ENCODE data around the gene MSRB3. TPM values are rescaled to one million over a fixed set of nuclear protein-coding genes. Genes with fewer than 3 reads are reported as not detected.

Gene MSRB3
- 1.1 and 1.3 TPM in 2 replicates for total RNA-seq (2021)
- long read RNA-seq, full-length matches to known transcripts = 8 of 9 reads
- long read RNA-seq, partial matches to known transcripts = 0 of 9 reads
- long read RNA-seq, other reads (novel, unspliced or antisense) = 1 of 9 reads

DNA sequence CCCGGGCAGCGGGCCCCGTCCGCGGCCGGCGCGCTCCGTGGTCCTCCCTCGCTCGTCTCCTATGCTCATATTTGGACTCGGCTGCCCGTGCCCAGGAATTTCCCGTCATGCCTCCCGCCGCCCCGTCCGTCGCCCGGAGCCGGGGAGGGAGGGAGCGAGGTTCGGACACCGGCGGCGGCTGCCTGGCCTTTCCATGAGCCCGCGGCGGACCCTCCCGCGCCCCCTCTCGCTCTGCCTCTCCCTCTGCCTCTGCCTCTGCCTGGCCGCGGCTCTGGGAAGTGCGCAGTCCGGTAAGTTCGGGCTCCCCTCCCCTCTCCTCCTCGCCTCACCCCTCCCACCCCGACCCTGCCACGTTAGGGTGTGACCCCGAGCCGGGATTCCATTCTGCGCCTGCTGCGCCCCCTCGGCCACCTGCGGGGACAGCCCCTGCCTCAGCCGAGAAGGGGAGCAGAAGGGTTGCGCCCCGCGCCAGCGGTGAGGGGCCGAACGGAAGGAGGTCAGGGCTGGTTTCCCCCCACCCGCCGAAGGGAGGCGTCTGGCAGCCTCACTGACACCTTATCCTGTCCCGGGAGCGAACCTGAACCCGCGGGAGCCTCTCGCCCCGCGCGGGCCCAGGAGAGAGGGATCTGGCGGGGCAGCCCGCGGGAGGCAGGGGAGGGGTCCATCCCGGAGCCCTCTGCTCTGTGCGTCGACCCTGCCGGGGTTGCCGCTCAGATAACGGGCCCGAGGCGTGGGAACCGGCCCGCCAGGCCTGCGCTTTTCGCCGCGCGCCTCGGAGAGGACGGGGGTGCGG is at the start of gene MSRB3:
TSS of gene MSRB3 (plus strand) at position 108 of the 793 bp plus-strand sequence. CDS start 29,897 bp downstream, outside the sequence.
- H4K5ac ChIP-seq (ENCODE audit: insufficient read length, low read depth, low read length) = no peak within 1 kb of the TSS
- no peak within 1 kb of the TSS for H3K23ac ChIP-seq (ENCODE audit: insufficient read length, low read depth, low read length)
- TF ChIP-seq, protein P1, sequence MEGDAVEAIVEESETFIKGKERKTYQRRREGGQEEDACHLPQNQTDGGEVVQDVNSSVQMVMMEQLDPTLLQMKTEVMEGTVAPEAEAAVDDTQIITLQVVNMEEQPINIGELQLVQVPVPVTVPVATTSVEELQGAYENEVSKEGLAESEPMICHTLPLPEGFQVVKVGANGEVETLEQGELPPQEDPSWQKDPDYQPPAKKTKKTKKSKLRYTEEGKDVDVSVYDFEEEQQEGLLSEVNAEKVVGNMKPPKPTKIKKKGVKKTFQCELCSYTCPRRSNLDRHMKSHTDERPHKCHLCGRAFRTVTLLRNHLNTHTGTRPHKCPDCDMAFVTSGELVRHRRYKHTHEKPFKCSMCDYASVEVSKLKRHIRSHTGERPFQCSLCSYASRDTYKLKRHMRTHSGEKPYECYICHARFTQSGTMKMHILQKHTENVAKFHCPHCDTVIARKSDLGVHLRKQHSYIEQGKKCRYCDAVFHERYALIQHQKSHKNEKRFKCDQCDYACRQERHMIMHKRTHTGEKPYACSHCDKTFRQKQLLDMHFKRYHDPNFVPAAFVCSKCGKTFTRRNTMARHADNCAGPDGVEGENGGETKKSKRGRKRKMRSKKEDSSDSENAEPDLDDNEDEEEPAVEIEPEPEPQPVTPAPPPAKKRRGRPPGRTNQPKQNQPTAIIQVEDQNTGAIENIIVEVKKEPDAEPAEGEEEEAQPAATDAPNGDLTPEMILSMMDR (conservative IDR thresholded peaks at IDR 0.05) = peak; percentile 21; the same call in 2 of the 3 replicates
- no peak within 1 kb of the TSS for H2AK5ac ChIP-seq (ENCODE audit: insufficient read length, low read length)
- peaks cover 8% of the 10 kb centered on the region for H3K23me2 ChIP-seq (ENCODE audit: insufficient read length, low read depth, low read length, poor library complexity, severe bottlenecking)
- H3K18ac ChIP-seq (ENCODE audit: insufficient read length, low read depth, low read length) = no peak within 1 kb of the TSS
- peaks cover 3% of the 10 kb centered on the region; the same call in 1 of the 2 replicates for H3K4me1 ChIP-seq (ENCODE audit: insufficient read depth, low read length)
- H3T11ph ChIP-seq (ENCODE audit: low read length) = no peak within 1 kb of the TSS
- peak within 1 kb of the TSS; percentile 44; the same call in 1 of the 2 replicates for H3K14ac ChIP-seq (ENCODE audit: insufficient read depth, low read length)
- no peak within 1 kb of the TSS for H2BK12ac ChIP-seq (ENCODE audit: insufficient read length, low read depth, low read length)
- H3K27me3 Mint-ChIP-seq (ENCODE audit: low read depth) = peaks cover 38% of the 10 kb centered on the region
- H2BK5ac ChIP-seq (ENCODE audit: insufficient read length, low read length) = no peak within 1 kb of the TSS
- H3K4ac ChIP-seq (ENCODE audit: low read depth, low read length) = no peak within 1 kb of the TSS
- H3K36me3 Mint-ChIP-seq (ENCODE audit: insufficient read depth in 1 of 3, low read depth in 3 of 3) = no peaks in the 10 kb centered on the region
- H3K79me1 ChIP-seq (ENCODE audit: insufficient read depth, low read depth, low read length, poor library complexity, severe bottlenecking) = no peaks in the 10 kb centered on the region
- no peak within 1 kb of the TSS for H4K91ac ChIP-seq (ENCODE audit: insufficient read length, low read depth, low read length)
- no peaks in the 10 kb centered on the region for H3K79me2 ChIP-seq (ENCODE audit: insufficient read depth, low read length)
- H3K4me2 ChIP-seq (ENCODE audit: insufficient read depth, insufficient read length, low read length) = peak within 1 kb of the TSS; percentile 92
- no peak within 1 kb of the TSS for H2BK20ac ChIP-seq (ENCODE audit: low read depth, low read length, poor library complexity, severe bottlenecking)
- no peak within 1 kb of the TSS for H3K56ac ChIP-seq (ENCODE audit: insufficient read length, low read depth, low read length)
- H3K4me1 Mint-ChIP-seq = peaks cover 10 to 19% of the 10 kb centered on the region in 2 experiments
- peak within 1 kb of the TSS; percentile 19 for H2AFZ ChIP-seq (ENCODE audit: low read length)
- H3K27ac ChIP-seq (ENCODE audit: insufficient read length, low read depth, low read length) = no peak within 1 kb of the TSS
- H4K20me1 ChIP-seq (ENCODE audit: control insufficient read depth, insufficient read depth, insufficient read length) = no peaks in the 10 kb centered on the region
- no peak within 1 kb of the TSS; a peak in 2 of 7 replicates for H3K27ac Mint-ChIP-seq
- peak; percentile 82 for DNase-seq
- no peak within 1 kb of the TSS for H4K8ac ChIP-seq (replicated peaks; ENCODE audit: insufficient read length, low read depth, low read length)
- no peaks in the 10 kb centered on the region for H3K9me3 ChIP-seq (ENCODE audit: control insufficient read depth, low read depth, low read length)
- WGBS (ENCODE audit: extremely low coverage, insufficient read length, low lambda C conversion rate) = no CpG with 5 or more reads among the region's 85 CpGs
- no peak within 1 kb of the TSS for H3K9ac ChIP-seq (ENCODE audit: extremely low read depth, insufficient read length, low read length)
- no peaks in the 10 kb centered on the region; a peak in 1 of 5 replicates for H3K9me3 Mint-ChIP-seq
- peaks cover 2% of the 10 kb centered on the region; the same call in 1 of the 2 replicates for H3K27me3 ChIP-seq (ENCODE audit: insufficient read depth, low read length)
- H3K4me3 Mint-ChIP-seq = peak within 1 kb of the TSS; percentile 72 to 89
- no peak within 1 kb of the TSS for H2BK120ac ChIP-seq (ENCODE audit: low read depth, low read length, poor library complexity, severe bottlenecking)
- H2BK15ac ChIP-seq (ENCODE audit: low read depth, low read length) = no peak within 1 kb of the TSS
